Activated CD8-positive, alpha-beta T cell treated with anti-CD3 and anti-CD28 coated beads, Interleukin-2, amount 10 ng/mL, durations not matched to agents 7 days and 5 days (primary cell): ENCODE results near the gene DNAH12. TPM values are rescaled to one million over a fixed set of nuclear protein-coding genes. Genes with fewer than 3 reads are reported as not detected.

Source experiments
- ATAC-seq: fragments of 150-1000 bp; cut with Tn5 transposase; one replicate; pipeline ENCODE4 v1.10.0; 2021; ENCODE audit warnings: moderate library complexity
- CTCF ChIA-PET: fragments of 350-600 bp; sonication (Branson Sonifier 250); formaldehyde crosslinking; loops from one replicate; lab custom pipeline; 2021; ENCODE audit warnings: antibody characterized with exemption; lab: Charles Lee
- POLR2A ChIA-PET: fragments of 350-600 bp; sonication (Branson Sonifier 250); formaldehyde crosslinking; loops from one replicate; lab custom pipeline; 2021; ENCODE audit warnings: antibody characterized with exemption; lab: Charles Lee
- DNase-seq: peaks from one replicate; pipeline ENCODE4 v3.0.0-alpha.2; 2020
- H3K27ac Mint-ChIP-seq: one replicate; pipeline ENCODE4 v1.8.0; 2021; ENCODE audit warnings: mild to moderate bottlenecking, mixed read lengths
- H3K27me3 Mint-ChIP-seq: one replicate; pipeline ENCODE4 v1.8.0; 2021; ENCODE audit warnings: low read depth, mixed read lengths
- H3K36me3 Mint-ChIP-seq: one replicate; pipeline ENCODE4 v1.8.0; 2021; ENCODE audit warnings: low read depth, mixed read lengths
- H3K4me1 Mint-ChIP-seq: one replicate; pipeline ENCODE4 v1.8.0; 2021; ENCODE audit warnings: low read depth, mixed read lengths
- H3K4me3 Mint-ChIP-seq: one replicate; pipeline ENCODE4 v1.8.0; 2021; ENCODE audit warnings: mild to moderate bottlenecking, mixed read lengths
- H3K9me3 Mint-ChIP-seq: one replicate; pipeline ENCODE4 v1.8.0; 2022; ENCODE audit warnings: mixed read lengths; ENCODE audit not compliant: insufficient read depth
- total RNA-seq, 2 experiments: library from RNA; stranded (reverse); gene quantifications; one replicate each; pipeline ENCODE4 v1.2.3, GENCODE V29; 2021

The DNAH12 gene
- total RNA-seq, 2 experiments from 2014 or later, result 0.05 TPM; not detected in 1

- no peak overlapping the region for H3K27ac Mint-ChIP-seq
- no peaks in the 10 kb centered on the region for H3K4me1 Mint-ChIP-seq
- peaks cover 66% of the 10 kb centered on the region for H3K36me3 Mint-ChIP-seq
- DNase-seq (no peak), ATAC-seq (no peak)
- ChIA-PET POLR2A (no interaction called here), CTCF (no interaction called here)
- H3K9me3 Mint-ChIP-seq, result peaks cover 4% of the 10 kb centered on the region
- no peaks in the 10 kb centered on the region for H3K27me3 Mint-ChIP-seq
- H3K4me3 Mint-ChIP-seq, result no peak overlapping the region
Measured at GRCh38 chr3:57261119-57261518, 283.0 kb downstream of the DNAH12 start.

GRCh38 chr3:57257678-57258077, 286.5 kb downstream of the DNAH12 start:
- peaks cover 42% of the 10 kb centered on the region for H3K36me3 Mint-ChIP-seq
- ChIA-PET POLR2A (no interaction called here), CTCF (no interaction called here)
- H3K27ac Mint-ChIP-seq, result no peak overlapping the region
- no peak overlapping the region for H3K4me3 Mint-ChIP-seq
- no peaks in the 10 kb centered on the region for H3K4me1 Mint-ChIP-seq
- H3K9me3 Mint-ChIP-seq, result no peaks in the 10 kb centered on the region
- H3K27me3 Mint-ChIP-seq, result no peaks in the 10 kb centered on the region
- DNase-seq, result no peak
- ATAC-seq, result no peak

- ChIA-PET CTCF (interaction anchor here (1.2 kb wide), 1 partner anchor 86 kb away, joined by 3 read pairs; no protein-coding TSS in a partner anchor), POLR2A (no interaction called here)
- H3K36me3 Mint-ChIP-seq, result peaks cover 39% of the 10 kb centered on the region
- no peak overlapping the region for H3K27ac Mint-ChIP-seq
- H3K4me3 Mint-ChIP-seq, result no peak overlapping the region
- H3K27me3 Mint-ChIP-seq, result no peaks in the 10 kb centered on the region
- no peaks in the 10 kb centered on the region for H3K9me3 Mint-ChIP-seq
- ATAC-seq, result no peak
- no peaks in the 10 kb centered on the region for H3K4me1 Mint-ChIP-seq
- DNase-seq, result no peak
Measured at GRCh38 chr3:57256844-57257243, 287.3 kb downstream of the DNAH12 start.

GRCh38 chr3:57252404-57252803, 291.7 kb downstream of the DNAH12 start:
- Mint-ChIP-seq H3K36me3 (peaks cover 25% of the 10 kb centered on the region), H3K27me3 (no peaks in the 10 kb centered on the region), H3K9me3 (no peaks in the 10 kb centered on the region), H3K4me1 (no peaks in the 10 kb centered on the region), H3K27ac (no peak overlapping the region), H3K4me3 (no peak overlapping the region)
- ChIA-PET POLR2A (no interaction called here), CTCF (no interaction called here)
- ATAC-seq (no peak), DNase-seq (no peak)

GRCh38 chr3:57244946-57245345, 299.2 kb downstream of the DNAH12 start:
- H3K4me1 Mint-ChIP-seq, result no peaks in the 10 kb centered on the region
- no peak for ATAC-seq
- H3K9me3 Mint-ChIP-seq, result no peaks in the 10 kb centered on the region
- ChIA-PET CTCF (interaction anchor here (1.8 kb wide), 1 partner anchor 18 kb away, joined by 4 read pairs; the partner anchor contains the start of gene APPL1), POLR2A (no interaction called here)
- no peaks in the 10 kb centered on the region for H3K27me3 Mint-ChIP-seq
- no peak overlapping the region for H3K4me3 Mint-ChIP-seq
- peaks cover 39% of the 10 kb centered on the region for H3K36me3 Mint-ChIP-seq
- H3K27ac Mint-ChIP-seq, result no peak overlapping the region
- DNase-seq, result no peak

Other genes with a start within 250 kb of the DNAH12 start
- gene PDE12, start 11.9 kb upstream of the DNAH12 start, total RNA-seq, result 10 to 100 TPM; 27.8 to 31.2 TPM
- 10 to 100 TPM; 51.0 to 52.9 TPM for gene ARF4, start 53.0 kb upstream of the DNAH12 start, total RNA-seq
- gene DENND6A, start 148.7 kb upstream of the DNAH12 start, total RNA-seq, result 10 to 100 TPM; 22.8 to 23.9 TPM
- gene SLMAP, start 212.0 kb upstream of the DNAH12 start, total RNA-seq, result 10 to 100 TPM; 63.0 to 65.1 TPM